Adrenal gland (tissue), 12 donors: Measurements from ENCODE around the gene ZNF678. TPM values are rescaled to one million over a fixed set of nuclear protein-coding genes. Genes with fewer than 3 reads are reported as not detected.

ENCODE experiments used
- DNase-seq, 7 donors: peaks; one replicate each; pipeline ENCODE4 v3.0.0-alpha.2; 2019 to 2020
- H3K27ac ChIP-seq, 5 donors: fragments of 200-600 bp; sonication (generic) in 4 of 5; 1 replicate in 3 of 5; 2 replicates in 2 of 5; pipeline versions ENCODE4 v1.5.1 to v1.8.0; 2016 to 2020; ENCODE audit warnings: mild to moderate bottlenecking in 1 of 5
- H3K27me3 ChIP-seq: fragments of 200-600 bp; 2 replicates; pipeline ENCODE4 v1.8.0; 2021
- H3K36me3 ChIP-seq, 2 donors: fragments of 200-600 bp; replicated peaks in 1 of 2; 1 replicate in 1 of 2; 2 replicates in 1 of 2; pipeline versions ENCODE4 v1.5.1 to v1.8.0; 2018 to 2022
- H3K4me1 ChIP-seq, 2 donors: fragments of 200-600 bp; replicated peaks in 1 of 2; 1 replicate in 1 of 2; 2 replicates in 1 of 2; pipeline versions ENCODE4 v1.5.1 to v1.8.0; 2018 to 2021
- H3K4me3 ChIP-seq, 4 donors: fragments of 200-600 bp; sonication (generic) in 3 of 4; one replicate each; pipeline ENCODE4 v1.5.1; 2016 to 2018
- H3K9me3 ChIP-seq, 3 donors: fragments of 200-600 bp; sonication (generic) in 1 of 3; replicated peaks in 1 of 3; 1 replicate in 2 of 3; 2 replicates in 1 of 3; pipeline versions ENCODE4 v1.5.1 to v1.8.0; 2016 to 2021
- CTCF ChIP-seq, 6 experiments: fragments of 450-650 bp in 4 of 6; fragments of 200-600 bp in 2 of 6; sonication (generic) in 1 of 6; IDR thresholded peaks; 1 replicate in 5 of 6; 2 replicates in 1 of 6; pipeline versions ENCODE4 v1.5.1 to v1.8.0; 2016 to 2021; ENCODE audit warnings: antibody characterized with exemption in 6 of 6, mild to moderate bottlenecking in 2 of 6, moderate library complexity in 1 of 6
- POLR2A ChIP-seq, 2 donors: fragments of 450-650 bp; IDR thresholded peaks; one replicate each; pipeline ENCODE4 v1.6.1; 2017; ENCODE audit warnings: antibody characterized with exemption in 2 of 2, mild to moderate bottlenecking in 2 of 2, moderate library complexity in 1 of 2
- WGBS, 4 donors: extraction: QIAGEN DNeasy Blood & Tissue Kit in 2 of 4; methylation state at CpG; one replicate each; pipeline versions ENCODE4 v1.1.5 to v1.1.7; 2013 to 2017; 5-methylcytosine and 5-hydroxymethylcytosine counted together
- intact Hi-C, 2 donors: fragments of 100-400 bp; cut with DNase I; formaldehyde crosslinking; loops; one replicate each; pipeline versions ENCODE4 v1.14.1 to v1.15.0; 2022 to 2023
- polyA plus RNA-seq, 3 donors: library from polyadenylated mRNA; stranded (reverse); fragments of 200-250 nt in 2 of 3; fragments of 350-450 nt in 1 of 3; fragmentation: Illumina TruSeq in 1 of 3; extraction: RNeasy Lipid Tissue Mini Kit (QIAGEN cat#74804) in 1 of 3; gene quantifications; one replicate each; pipeline ENCODE4 v1.2.3, GENCODE V29; 2013 to 2014
- total RNA-seq, 9 donors: library from RNA; depleted of rRNA in 4 of 9; stranded (reverse); fragments of >200 nt in 4 of 9; fragments of 120-200 nt in 1 of 9; fragmentation: NEBNext Ultra II Directional in 1 of 9; extraction: Animal tissue kit (Norgen Biotek cat#: 25700) in 1 of 9; gene quantifications; one replicate each; pipeline versions ENCODE4 v1.1.0 to v1.2.4, GENCODE V29; 2013 to 2023
- donor health status: healthy with polysubstance abuse.
- donor health status: Bipolar disorder and iron deficiency.
- donor health status: DM: yes; HTN: yes; CAD: no.
- donor health status: DM: no; HTN: no; CAD: no.
- donor health status: DM: no; HTN: no; CAD: no.
- donor health status: DM: yes; HTN: yes; CAD: no.

The ZNF678 gene
- total and polyA plus RNA-seq, 12 donors: 0.81 to 14.0 (median 5.5) TPM

GRCh38 chr1:227562933-227563323 is 428 bp upstream of the ZNF678 start:
- Histone ChIP-seq H3K4me1 (peaks cover 7% of the 10 kb centered on the region in 2 donors), H3K9me3 (no peaks in the 10 kb centered on the region), H3K4me3 (peak overlapping the region in 1 of 4 donors; percentile 81), H3K27me3 (peaks cover 34% of the 10 kb centered on the region), H3K36me3 (no peaks in the 10 kb centered on the region), H3K27ac (peak overlapping the region in 3 of 5 donors; percentile 88 to 96 (median 90))
- intact Hi-C loops: no loop called here
- no peak for DNase-seq
- TF ChIP-seq POLR2A (IDR thresholded peaks at IDR 0.05): no peak
- no peak for TF ChIP-seq CTCF (IDR thresholded peaks at IDR 0.05)
- WGBS, 4 donors: 90 to 93% (median 92%) methylated on average over 10 of the region's 10 CpGs

GRCh38 chr1:227567256-227567655 is 3.9 kb downstream of the ZNF678 start:
- intact Hi-C loops: no loop called here
- TF ChIP-seq POLR2A (IDR thresholded peaks at IDR 0.05): no peak
- TF ChIP-seq CTCF (IDR thresholded peaks at IDR 0.05): no peak
- Histone ChIP-seq H3K4me3 (no peak overlapping the region), H3K4me1 (peaks cover 7% of the 10 kb centered on the region in 2 donors), H3K36me3 (no peaks in the 10 kb centered on the region), H3K27me3 (no peaks in the 10 kb centered on the region), H3K27ac (no peak overlapping the region), H3K9me3 (no peaks in the 10 kb centered on the region)
- DNase-seq: no peak
- 81 to 89% (median 88%) methylated on average over 4 of the region's 4 CpGs for WGBS, 4 donors

DNA sequence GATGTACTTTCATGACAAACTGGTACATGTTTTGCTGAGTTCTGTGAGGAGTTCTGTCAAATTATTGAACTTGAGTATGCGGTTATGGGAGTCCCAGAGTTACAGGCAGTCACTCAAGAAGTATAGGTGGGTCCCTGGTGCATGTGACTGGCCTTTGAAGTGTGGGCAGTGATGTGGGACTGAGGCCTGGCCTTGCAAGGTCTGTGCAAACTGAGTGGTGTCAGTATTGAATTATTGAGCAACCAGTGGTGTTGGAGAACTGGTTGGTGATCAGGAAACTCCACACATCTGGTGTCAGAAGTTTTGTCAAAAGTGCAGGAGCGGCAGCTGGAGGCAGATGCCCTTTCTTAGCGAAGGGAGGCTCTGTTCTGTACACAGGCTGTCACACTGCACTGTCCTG is 5.2 kb downstream of the ZNF678 start:
- Histone ChIP-seq H3K27ac (no peak overlapping the region), H3K36me3 (no peaks in the 10 kb centered on the region), H3K4me3 (no peak overlapping the region), H3K9me3 (no peaks in the 10 kb centered on the region), H3K4me1 (peaks cover 7% of the 10 kb centered on the region in 2 donors), H3K27me3 (no peaks in the 10 kb centered on the region)
- 72 to 98% (median 94%) methylated on average over 3 of the region's 3 CpGs for WGBS, 4 donors
- no peak for DNase-seq
- intact Hi-C loops: no loop called here
- TF ChIP-seq POLR2A (IDR thresholded peaks at IDR 0.05) (no peak), CTCF (IDR thresholded peaks at IDR 0.05) (no peak)

- intact Hi-C loops: no loop called here
Observed at GRCh38 chr1:227572752-227573151, 9.4 kb downstream of the ZNF678 start.

More at GRCh38 chr1:227572752-227573151, 9.4 kb downstream of the ZNF678 start:
- no peak overlapping the region for H3K27ac ChIP-seq
- H3K9me3 ChIP-seq: no peaks in the 10 kb centered on the region
- 82 to 89% (median 87%) methylated on average over 6 to 7 of the region's 7 CpGs for WGBS, 4 donors
- no peaks in the 10 kb centered on the region for H3K36me3 ChIP-seq
- no peak for DNase-seq
- H3K4me3 ChIP-seq: no peak overlapping the region
- TF ChIP-seq POLR2A (IDR thresholded peaks at IDR 0.05): no peak
- no peak for TF ChIP-seq CTCF (IDR thresholded peaks at IDR 0.05)
- H3K4me1 ChIP-seq: no peaks in the 10 kb centered on the region
- no peaks in the 10 kb centered on the region for H3K27me3 ChIP-seq
